NB4 (cell line): Measurements from ENCODE around the gene OSM.

Experiments used
- DNase-seq: peaks from one replicate; pipeline ENCODE4 v3.0.0; 2010; ENCODE audit warnings: low read depth
- H3K4me3 ChIP-seq: one replicate; pipeline ENCODE4 v1.5.1; 2011; ENCODE audit warnings: mild to moderate bottlenecking, low read depth, low read length, moderate library complexity
- CTCF ChIP-seq: IDR thresholded peaks from one replicate; pipeline ENCODE4 v1.5.1; 2012; ENCODE audit warnings: low read depth, low read length
- MAX ChIP-seq: IDR thresholded peaks from 2 replicates; pipeline ENCODE4 v1.6.1; 2011; ENCODE audit warnings: low read depth, low read length
- MYC ChIP-seq: IDR thresholded peaks from 2 replicates; pipeline ENCODE4 v1.6.1; 2011; ENCODE audit warnings: low read depth, low read length
- POLR2A ChIP-seq: IDR thresholded peaks from 2 replicates; pipeline ENCODE4 v1.6.1; 2011; ENCODE audit warnings: mild to moderate bottlenecking; ENCODE audit not compliant: insufficient read length; ENCODE audit errors: extremely low read depth

The OSM gene

GRCh38 chr22:30230787-30231461, 35.7 kb downstream of the OSM start:
- no peak for DNase-seq
- H3K4me3 ChIP-seq, result no peak overlapping the region
- no peak for TF ChIP-seq CTCF
- TF ChIP-seq POLR2A, result no peak
- no peak for TF ChIP-seq MAX
- no peak for TF ChIP-seq MYC

GRCh38 chr22:30230330-30230729, 36.3 kb downstream of the OSM start:
- DNase-seq, result no peak
- TF ChIP-seq MYC (no peak), CTCF (no peak), POLR2A (no peak), MAX (no peak)

GRCh38 chr22:30228509-30229359, 37.9 kb downstream of the OSM start:
- no peak for TF ChIP-seq MAX
- no peak for TF ChIP-seq MYC
- TF ChIP-seq CTCF, result no peak
- no peak for TF ChIP-seq POLR2A
- no peak for DNase-seq
- H3K4me3 ChIP-seq, result no peak overlapping the region

More at GRCh38 chr22:30230330-30230729, 36.3 kb downstream of the OSM start:
- H3K4me3 ChIP-seq, result no peak overlapping the region

- TF ChIP-seq MAX (no peak), POLR2A (no peak), MYC (no peak), CTCF (no peak)
- DNase-seq, result no peak
- no peak overlapping the region for H3K4me3 ChIP-seq
These were observed 39.0 kb downstream of the OSM start for GRCh38 chr22:30227438-30228228.

- no peak for TF ChIP-seq MYC
- no peak for TF ChIP-seq MAX
- no peak for TF ChIP-seq CTCF
- no peak for TF ChIP-seq POLR2A
- no peak overlapping the region for H3K4me3 ChIP-seq
These were observed 40.3 kb downstream of the OSM start for GRCh38 chr22:30226192-30226832.

More at GRCh38 chr22:30226192-30226832, 40.3 kb downstream of the OSM start:
- DNase-seq, result no peak
